NCI-H2196 (cell line): ENCODE data around the gene RINT1.
"Not testable (repeated sequence)": the region's sequence is repeated elsewhere in the genome, so short reads cannot be mapped to it uniquely, and the experiment has no call there.

Experiments
- DNase-seq: peaks from one replicate; lab custom pipeline; 2025; ENCODE audit not compliant: unreplicated experiment; lab: John Stamatoyannopoulos, UW

The RINT1 gene

GRCh38 chr7:105596866-105597265, 64.9 kb downstream of the RINT1 start:
- DNase-seq: no peak

- DNase-seq: not testable (repeated sequence)
Measured at GRCh38 chr7:105599080-105599479, 67.1 kb downstream of the RINT1 start.

GRCh38 chr7:105599551-105599950, 67.5 kb downstream of the RINT1 start:
- DNase-seq: no peak

GRCh38 chr7:105600720-105601550, 68.9 kb downstream of the RINT1 start:
- DNase-seq: no peak

GRCh38 chr7:105602325-105603305, 70.6 kb downstream of the RINT1 start:
- no peak for DNase-seq

GRCh38 chr7:105610165-105610930, 78.3 kb downstream of the RINT1 start:
- DNase-seq: no peak

GRCh38 chr7:105611856-105612775, 80.1 kb downstream of the RINT1 start:
- no peak for DNase-seq

GRCh38 chr7:105612806-105613205, 80.8 kb downstream of the RINT1 start:
- DNase-seq: no peak

- DNase-seq: no peak
Measured at GRCh38 chr7:105613611-105614330, 81.8 kb downstream of the RINT1 start.

- no peak for DNase-seq
Measured at GRCh38 chr7:105614341-105614840, 82.4 kb downstream of the RINT1 start.
